H1 (cell line): Measurements from ENCODE around the gene B9D1. TPM values are rescaled to one million over a fixed set of nuclear protein-coding genes. Genes with fewer than 3 reads are reported as not detected.
A peak's percentile ranks its signal among the peaks of the same experiment; 100 is the strongest.

Source experiments
- CTCF ChIA-PET: fragments of 300-600 bp; sonication (Branson Sonifier 250); formaldehyde crosslinking; loops from one replicate; lab custom pipeline; 2021; ENCODE audit not compliant: partially characterized antibody; lab: Charles Lee
- POLR2A ChIA-PET: fragments of 300-600 bp; sonication (Branson Sonifier 250); formaldehyde crosslinking; loops from one replicate; lab custom pipeline; 2021; ENCODE audit warnings: inconsistent platforms; ENCODE audit not compliant: partially characterized antibody; lab: Charles Lee
- DNase-seq, 2 experiments: peaks; one replicate each; pipeline versions ENCODE4 v3.0.0 to v3.0.0-alpha.2; 2010 to 2022; ENCODE audit warnings: low spot score in 2 of 2, low read depth in 1 of 2, mixed read lengths in 1 of 2
- FAIRE-seq: peaks from 2 replicates; lab custom pipeline; 2011; peaks lifted over from hg19 to GRCh38; lab: Jason Lieb, UNC
- H2AFZ ChIP-seq: 2 replicates; pipeline ENCODE4 v1.8.1; 2012; ENCODE audit warnings: low read length, inconsistent platforms
- H2AK5ac ChIP-seq: 2 replicates; pipeline ENCODE4 v1.6.1; 2013; ENCODE audit warnings: low read depth, low read length
- H2BK120ac ChIP-seq: replicated peaks from 2 replicates; pipeline ENCODE3; 2013; ENCODE audit warnings: low read depth, low read length, inconsistent platforms
- H2BK12ac ChIP-seq: 2 replicates; pipeline ENCODE4 v1.6.1; 2013; ENCODE audit warnings: low read depth, low read length
- H2BK15ac ChIP-seq: 2 replicates; pipeline ENCODE4 v1.6.1; 2013; ENCODE audit warnings: low read length
- H2BK20ac ChIP-seq: 2 replicates; pipeline ENCODE4 v1.6.1; 2013; ENCODE audit warnings: low read length
- H2BK5ac ChIP-seq: 2 replicates; pipeline ENCODE4 v1.6.1; 2013; ENCODE audit warnings: low read depth, low read length
- H3K14ac ChIP-seq: 2 replicates; pipeline ENCODE4 v1.6.1; 2013; ENCODE audit warnings: inconsistent platforms; ENCODE audit not compliant: insufficient read length
- H3K18ac ChIP-seq: 2 replicates; pipeline ENCODE4 v1.6.1; 2013; ENCODE audit warnings: low read length; ENCODE audit errors: extremely low read depth
- H3K23ac ChIP-seq: 2 replicates; pipeline ENCODE4 v1.6.1; 2013; ENCODE audit warnings: inconsistent platforms; ENCODE audit not compliant: insufficient read length
- H3K23me2 ChIP-seq: 2 replicates; pipeline ENCODE4 v1.6.1; 2013; ENCODE audit warnings: low read depth, low read length
- H3K27ac ChIP-seq: 2 replicates; pipeline ENCODE4 v1.6.1; 2011; ENCODE audit warnings: low read depth, low read length, inconsistent platforms
- H3K27me3 ChIP-seq, 4 experiments: replicated peaks in 1 of 4; 1 replicate in 1 of 4; 2 replicates in 3 of 4; pipeline versions ENCODE4 v1.6.1 to v1.8.1; 2011 to 2013; ENCODE audit warnings: low read length in 3 of 4, mild to moderate bottlenecking in 3 of 4, inconsistent platforms in 2 of 4, mixed read lengths in 2 of 4, moderate library complexity in 1 of 4; ENCODE audit not compliant: control insufficient read depth in 3 of 4, insufficient read depth in 3 of 4; ENCODE audit errors: extremely low read depth in 1 of 4
- H3K36me3 ChIP-seq, 4 experiments: 2 replicates each; pipeline versions ENCODE4 v1.6.1 to v1.8.1; 2011 to 2013; ENCODE audit warnings: mild to moderate bottlenecking in 4 of 4, low read length in 3 of 4, moderate library complexity in 2 of 4, control low read depth in 1 of 4, inconsistent platforms in 1 of 4; ENCODE audit not compliant: insufficient read depth in 4 of 4, control insufficient read depth in 2 of 4
- H3K4ac ChIP-seq: replicated peaks from 2 replicates; pipeline ENCODE3; 2013; ENCODE audit warnings: low read length, low read depth, mixed read lengths, inconsistent platforms; ENCODE audit not compliant: insufficient read length
- H3K4me1 ChIP-seq, 4 experiments: replicated peaks in 1 of 4; 1 replicate in 1 of 4; 2 replicates in 3 of 4; pipeline versions ENCODE4 v1.6.1 to v1.8.1; 2011 to 2013; ENCODE audit warnings: low read length in 3 of 4, inconsistent platforms in 2 of 4, mixed read lengths in 1 of 4; ENCODE audit not compliant: insufficient read depth in 4 of 4, control insufficient read depth in 3 of 4
- H3K4me2 ChIP-seq, 2 experiments: 2 replicates each; pipeline versions ENCODE4 v1.6.1 to v1.8.1; 2011 to 2013; ENCODE audit warnings: low read depth in 2 of 2, low read length in 2 of 2, control low read depth in 1 of 2, inconsistent platforms in 1 of 2, mild to moderate bottlenecking in 1 of 2; ENCODE audit not compliant: insufficient read depth in 1 of 2
- H3K4me3 ChIP-seq, 4 experiments: fragments of 200-600, 300-600 bp in 1 of 4; sonication (generic), shearing (Covaris generic), sonication (Bioruptor Twin) in 1 of 4; 2 replicates each; pipeline versions ENCODE4 v1.5.1 to v1.8.1; 2011 to 2016; ENCODE audit warnings: low read length in 4 of 4, low read depth in 3 of 4, control low read depth in 2 of 4, inconsistent platforms in 2 of 4, mild to moderate bottlenecking in 2 of 4, mixed read lengths in 1 of 4, moderate library complexity in 1 of 4; ENCODE audit not compliant: insufficient read depth in 2 of 4; ENCODE audit errors: extremely low read depth in 1 of 4
- H3K56ac ChIP-seq: replicated peaks from 2 replicates; pipeline ENCODE3; 2013; ENCODE audit warnings: low read depth, mild to moderate bottlenecking, mixed read lengths, low read length, inconsistent platforms; ENCODE audit not compliant: insufficient read length
- H3K79me1 ChIP-seq: 2 replicates; pipeline ENCODE4 v1.6.1; 2013; ENCODE audit warnings: low read depth, low read length, control low read depth
- H3K79me2 ChIP-seq, 2 experiments: 2 replicates each; pipeline versions ENCODE4 v1.6.1 to v1.8.1; 2012 to 2013; ENCODE audit warnings: low read length in 2 of 2, mild to moderate bottlenecking in 2 of 2, inconsistent platforms in 1 of 2; ENCODE audit not compliant: insufficient read depth in 2 of 2, control insufficient read depth in 1 of 2
- H3K9ac ChIP-seq, 4 experiments: replicated peaks in 1 of 4; 1 replicate in 1 of 4; 2 replicates in 3 of 4; pipeline versions ENCODE4 v1.6.1 to v1.8.1; 2011 to 2013; ENCODE audit warnings: low read depth in 3 of 4, low read length in 3 of 4, control low read depth in 2 of 4, mild to moderate bottlenecking in 2 of 4, moderate library complexity in 2 of 4, inconsistent platforms in 1 of 4; ENCODE audit errors: extremely low read depth in 1 of 4
- H3K9me3 ChIP-seq, 2 experiments: 2 replicates each; pipeline versions ENCODE4 v1.6.1 to v1.8.1; 2012 to 2013; ENCODE audit warnings: mild to moderate bottlenecking in 2 of 2, moderate library complexity in 2 of 2, control low read depth in 1 of 2, inconsistent platforms in 1 of 2, low read depth in 1 of 2, low read length in 1 of 2, mixed read lengths in 1 of 2; ENCODE audit not compliant: insufficient read depth in 2 of 2
- H4K20me1 ChIP-seq, 2 experiments: replicated peaks in 1 of 2; 2 replicates each; pipeline versions ENCODE3 to v1.8.1; 2011 to 2013; ENCODE audit warnings: inconsistent platforms in 2 of 2, low read length in 2 of 2, mild to moderate bottlenecking in 1 of 2; ENCODE audit not compliant: insufficient read depth in 2 of 2, control insufficient read depth in 1 of 2
- H4K5ac ChIP-seq: 2 replicates; pipeline ENCODE4 v1.6.1; 2013; ENCODE audit warnings: low read length, low read depth, mixed read lengths, inconsistent platforms; ENCODE audit not compliant: insufficient read length
- H4K8ac ChIP-seq: 2 replicates; pipeline ENCODE4 v1.8.0; 2013; ENCODE audit warnings: mild to moderate bottlenecking, moderate library complexity, low read length, inconsistent platforms; ENCODE audit not compliant: insufficient read depth; ENCODE audit errors: extremely low read depth
- H4K91ac ChIP-seq: replicated peaks from 2 replicates; pipeline ENCODE3; 2013; ENCODE audit warnings: low read length, mixed read lengths, inconsistent platforms; ENCODE audit not compliant: insufficient read length
- KDM4A ChIP-seq: IDR thresholded peaks from one replicate; pipeline ENCODE4 v1.7.1; 2012; ENCODE audit warnings: low read depth, mild to moderate bottlenecking, moderate library complexity, low read length, inconsistent platforms; ENCODE audit not compliant: severe bottlenecking
- SAP30 ChIP-seq: fragments of 300-600 bp; sonication (generic); IDR thresholded peaks from 2 replicates; pipeline ENCODE4 v1.7.1; 2012; ENCODE audit warnings: low read length, moderate library complexity, mild to moderate bottlenecking, inconsistent platforms; ENCODE audit not compliant: insufficient read depth, insufficient replicate concordance
- WGBS, 2 experiments: shearing (Covaris generic) in 1 of 2; methylation state at CpG; one replicate each; pipeline versions ENCODE4 v1.1.6 to v1.1.7; 2013 to 2015; ENCODE audit warnings: low lambda C conversion rate in 2 of 2, mixed read lengths in 2 of 2, inconsistent platforms in 1 of 2, low coverage in 1 of 2, missing lambda C conversion rate in 1 of 2; ENCODE audit not compliant: insufficient replicate concordance in 2 of 2, insufficient coverage in 1 of 2, insufficient read length in 1 of 2; ENCODE audit errors: extremely low coverage in 1 of 2, missing lambda C conversion rate in 1 of 2; 5-methylcytosine and 5-hydroxymethylcytosine counted together
- polyA plus RNA-seq, 7 experiments: library from polyadenylated mRNA; depleted of rRNA in 3 of 7; stranded (reverse) in 5 of 7; unstranded in 2 of 7; fragments of >200 nt in 5 of 7; fragments of 200-250 nt in 2 of 7; gene quantifications; 1 replicate in 5 of 7; 2 replicates in 1 of 7; 4 replicates in 1 of 7; pipeline versions ENCODE4 v1.2.1 to v1.2.3, GENCODE V29; 2011 to 2013; ENCODE audit warnings: missing spikeins in 2 of 7, mixed read lengths in 2 of 7
- total RNA-seq: library from RNA; stranded (reverse); fragmentation: NEBNext Ultra II Directional; extraction: Animal tissue kit (Norgen Biotek cat#: 25700); gene quantifications from 2 replicates; pipeline ENCODE4 v1.2.1, GENCODE V29; 2021
- TF ChIP-seq, protein P1 (sequence below): IDR thresholded peaks from 2 replicates; pipeline ENCODE4 v1.6.1; 2012; ENCODE audit warnings: low read length, inconsistent platforms

B9D1 gene
- total and polyA plus RNA-seq, 2 of the 8 experiments (the other 6 are each of a cell fraction or from before 2014, with no cell fraction given), result 24.6 to 65.7 TPM

DNA sequence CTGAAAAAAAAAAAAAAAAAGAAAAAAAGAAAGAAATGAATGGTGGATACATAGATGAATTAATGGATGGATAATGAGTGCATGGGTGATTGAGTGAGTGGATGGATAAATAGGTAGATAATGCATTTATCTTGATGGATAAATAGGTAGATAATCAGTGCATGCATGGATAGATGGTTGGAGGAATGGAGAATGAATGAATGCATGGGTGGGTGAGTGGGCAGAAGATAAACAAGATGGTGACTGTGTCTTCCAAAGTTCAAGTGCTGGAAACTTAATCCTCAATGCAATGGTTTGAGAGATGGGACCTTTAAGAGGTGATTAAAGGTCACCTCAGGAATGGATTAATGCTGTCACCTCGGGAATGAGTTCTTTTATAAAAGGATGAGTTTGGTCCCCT lies 41.7 kb upstream of the B9D1 start:
- POLR2A ChIA-PET, result no interaction called here
- H3K9ac ChIP-seq, result no peak overlapping the region
- H2BK20ac ChIP-seq, result no peak overlapping the region
- no peak overlapping the region for H3K27ac ChIP-seq
- H3K23ac ChIP-seq, result no peak overlapping the region
- H3K27me3 ChIP-seq, result no peaks in the 10 kb centered on the region
- CTCF ChIA-PET, result interaction anchor here (0.6 kb wide), 1 partner anchor 211 kb away, joined by 4 read pairs; no protein-coding TSS in a partner anchor
- H3K4me2 ChIP-seq, result no peak overlapping the region
- H4K5ac ChIP-seq, result no peak overlapping the region
- no peaks in the 10 kb centered on the region for H3K4me1 ChIP-seq
- no peak overlapping the region for H3K56ac ChIP-seq
- no peaks in the 10 kb centered on the region for H3K36me3 ChIP-seq
- H2BK120ac ChIP-seq, result no peak overlapping the region
- H4K20me1 ChIP-seq, result peaks cover 0 to 1% of the 10 kb centered on the region in 2 experiments
- no peak overlapping the region for H3K4ac ChIP-seq
- H3K23me2 ChIP-seq, result peaks cover 7% of the 10 kb centered on the region; the same call in 1 of the 2 replicates
- TF ChIP-seq KDM4A, result no peak
- no peak for TF ChIP-seq SAP30
- TF ChIP-seq, protein P1, sequence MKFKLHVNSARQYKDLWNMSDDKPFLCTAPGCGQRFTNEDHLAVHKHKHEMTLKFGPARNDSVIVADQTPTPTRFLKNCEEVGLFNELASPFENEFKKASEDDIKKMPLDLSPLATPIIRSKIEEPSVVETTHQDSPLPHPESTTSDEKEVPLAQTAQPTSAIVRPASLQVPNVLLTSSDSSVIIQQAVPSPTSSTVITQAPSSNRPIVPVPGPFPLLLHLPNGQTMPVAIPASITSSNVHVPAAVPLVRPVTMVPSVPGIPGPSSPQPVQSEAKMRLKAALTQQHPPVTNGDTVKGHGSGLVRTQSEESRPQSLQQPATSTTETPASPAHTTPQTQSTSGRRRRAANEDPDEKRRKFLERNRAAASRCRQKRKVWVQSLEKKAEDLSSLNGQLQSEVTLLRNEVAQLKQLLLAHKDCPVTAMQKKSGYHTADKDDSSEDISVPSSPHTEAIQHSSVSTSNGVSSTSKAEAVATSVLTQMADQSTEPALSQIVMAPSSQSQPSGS, result no peak
- no peak overlapping the region for H3K14ac ChIP-seq
- no peak overlapping the region for H3K18ac ChIP-seq
- H3K79me1 ChIP-seq, result no peaks in the 10 kb centered on the region
- no peak overlapping the region for H2AK5ac ChIP-seq
- H2BK5ac ChIP-seq, result no peak overlapping the region
- H4K8ac ChIP-seq, result no peak overlapping the region
- no peaks in the 10 kb centered on the region for H3K79me2 ChIP-seq
- H2BK12ac ChIP-seq, result no peak overlapping the region
- no peak overlapping the region for H4K91ac ChIP-seq
- H3K4me3 ChIP-seq, result no peak overlapping the region
- 0 out of 2 replicates have a peak overlapping the region, but pooled peaks have one; percentile 10 for H2BK15ac ChIP-seq
- DNase-seq (no peak), FAIRE-seq (no peak)
- no peak overlapping the region for H2AFZ ChIP-seq
- H3K9me3 ChIP-seq, result no peaks in the 10 kb centered on the region
- 100% methylated on average over 1 of the region's 1 CpG; no CpG with 5 or more reads in 1 of the 2 experiments for WGBS, 2 experiments
